ENCODE data around the gene UST.
A peak's percentile ranks its signal among the peaks of the same experiment; 100 is the strongest.
"Not testable (repeated sequence)": the region's sequence is repeated elsewhere in the genome, so short reads cannot be mapped to it uniquely, and the experiment has no call there.

Gene UST

DNA sequence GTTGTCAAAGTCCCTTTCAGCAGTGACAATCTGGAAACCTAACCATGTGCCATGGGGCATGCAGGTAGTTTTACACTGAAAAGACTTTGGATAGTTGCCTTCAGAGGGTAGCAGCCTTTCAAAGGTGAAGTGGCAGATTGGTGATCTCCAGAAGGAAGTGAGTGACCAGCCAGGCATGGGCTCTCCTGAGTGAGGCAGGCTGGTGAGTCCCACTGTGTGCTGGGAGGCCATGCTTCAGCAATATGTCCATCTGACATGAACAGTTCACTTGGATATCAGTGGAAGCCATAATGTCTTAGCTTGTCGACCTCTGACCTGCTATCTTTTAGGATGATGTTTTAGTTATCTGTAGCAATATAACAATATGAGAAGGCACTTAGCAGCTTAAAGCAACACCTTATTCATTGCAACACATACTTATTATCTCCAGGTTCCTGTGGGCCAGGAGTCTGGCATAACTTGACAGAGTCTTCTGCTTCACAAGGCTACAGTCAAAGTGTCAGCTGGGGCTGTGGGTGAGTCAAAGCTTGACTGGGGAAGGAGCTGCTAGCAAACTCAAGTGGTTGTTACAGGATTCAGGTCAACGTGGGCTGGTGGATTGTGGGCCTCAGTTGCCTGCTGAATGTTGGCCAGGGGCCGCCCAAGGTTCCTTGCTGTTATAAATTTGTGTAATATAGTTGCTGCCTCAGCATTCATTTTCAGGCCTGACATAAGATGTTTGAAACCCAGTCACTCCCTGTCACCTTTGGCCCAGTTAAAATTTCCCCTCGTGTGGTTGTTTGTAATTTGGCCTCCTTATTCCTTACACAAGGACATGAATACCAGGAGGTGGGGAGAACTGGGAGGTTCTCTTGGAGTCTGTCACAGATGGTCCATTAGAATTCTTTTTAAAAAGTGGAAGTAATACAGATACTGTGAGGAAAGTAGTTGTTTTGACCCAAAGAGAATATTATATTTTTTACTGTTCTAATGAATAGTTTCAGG, 100.2 kb downstream of the UST start:
- DNase-seq, result no peak

DNA sequence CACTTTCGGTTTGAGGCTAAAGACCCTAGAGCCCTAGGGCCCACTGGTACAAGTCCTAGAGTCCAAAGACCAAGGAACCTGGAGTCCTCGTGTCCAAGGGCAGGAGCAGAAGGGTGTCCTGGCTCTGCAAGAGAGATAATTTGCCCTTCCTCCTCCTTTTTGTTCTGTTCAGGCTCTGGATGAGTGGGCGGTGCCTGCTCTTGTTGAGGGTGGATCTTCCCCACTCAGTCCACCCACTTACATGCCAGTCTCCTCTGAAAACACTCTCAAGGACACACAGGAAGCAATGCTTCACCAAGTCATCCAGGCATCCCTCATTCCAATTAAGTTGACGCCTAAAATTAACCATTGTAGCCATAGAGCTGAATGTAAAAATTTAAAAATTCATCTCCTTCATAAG, 102.1 kb downstream of the UST start:
- DNase-seq, result no peak

DNA sequence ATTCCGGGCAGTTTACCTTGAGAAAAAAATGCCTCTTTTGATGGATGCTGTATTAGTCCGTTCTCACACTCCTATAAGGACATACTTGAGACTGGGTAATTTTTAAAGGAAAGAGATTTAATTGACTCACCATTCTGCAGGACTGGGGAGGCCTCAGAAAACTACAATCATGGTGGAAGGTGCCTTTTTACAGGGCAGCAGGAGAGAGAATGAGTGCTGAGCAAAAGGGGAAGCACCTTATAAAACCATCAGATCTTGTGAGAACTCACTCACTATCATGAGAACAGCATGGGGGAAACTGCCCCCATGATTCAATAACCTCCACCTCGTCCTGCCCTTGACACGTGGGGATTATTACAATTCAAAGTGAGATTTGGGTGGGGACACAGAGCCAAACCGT, 102.6 kb downstream of the UST start:
- DNase-seq, result not testable (repeated sequence)

DNA sequence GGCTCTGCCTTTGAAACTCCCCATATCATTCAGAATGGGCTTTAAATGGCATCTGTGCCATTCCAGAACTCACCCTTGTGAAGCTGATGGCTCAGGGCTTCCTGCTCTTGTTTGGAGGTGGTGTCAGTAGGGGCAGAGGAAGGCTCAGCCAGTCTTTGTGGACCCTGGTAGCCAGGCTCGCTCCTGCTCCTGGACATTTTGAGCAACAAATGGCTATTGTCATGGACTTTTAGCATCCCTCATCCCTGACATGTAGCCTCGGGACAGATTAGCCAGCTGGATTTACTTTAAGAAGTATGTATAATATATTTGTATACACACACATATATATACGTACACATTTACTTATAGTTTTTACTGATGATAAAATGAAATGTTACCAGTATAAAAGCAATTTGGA, 104.1 kb downstream of the UST start:
- no peak for DNase-seq

DNA sequence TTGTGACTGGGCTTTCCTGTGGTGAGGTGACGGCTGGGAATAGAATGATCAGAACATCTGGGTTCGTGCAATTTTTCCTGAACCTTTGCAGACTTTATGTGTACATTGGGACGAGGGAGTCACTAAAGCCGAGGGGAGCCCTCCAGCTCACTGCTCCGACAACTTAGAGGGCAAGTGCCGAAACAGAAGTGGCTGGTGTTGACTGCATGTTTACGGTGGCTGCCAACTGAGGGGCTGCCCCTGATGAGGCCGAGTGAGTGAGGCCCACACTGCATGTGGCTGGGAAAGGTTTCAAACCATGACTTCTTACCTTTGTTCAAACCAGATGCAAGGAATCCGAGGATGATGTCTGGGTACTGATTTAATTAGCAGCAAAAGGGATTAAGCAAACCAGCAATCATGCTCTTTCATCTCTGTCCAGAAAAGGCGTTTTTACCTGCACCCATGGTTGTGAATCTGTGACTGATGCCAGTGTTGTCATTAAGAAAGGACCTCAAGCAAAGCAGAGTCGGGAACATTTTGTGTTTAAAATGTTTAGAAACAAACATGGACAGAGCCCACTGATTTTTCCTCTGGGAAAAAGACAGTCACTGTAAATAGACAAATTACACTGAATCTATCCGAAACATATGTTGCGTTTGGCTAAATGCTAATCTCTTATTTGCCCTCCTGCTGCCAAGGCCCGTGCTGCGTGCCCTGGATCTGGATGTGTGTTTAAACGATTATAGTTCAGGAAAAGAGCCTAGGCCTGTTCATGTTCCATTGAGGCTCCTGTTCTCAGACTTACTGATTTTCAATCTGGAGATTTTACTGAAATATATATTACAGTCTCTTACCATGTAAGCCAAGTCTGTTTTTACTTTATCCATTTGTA, 105.1 kb downstream of the UST start:
- DNase-seq, result no peak

DNA sequence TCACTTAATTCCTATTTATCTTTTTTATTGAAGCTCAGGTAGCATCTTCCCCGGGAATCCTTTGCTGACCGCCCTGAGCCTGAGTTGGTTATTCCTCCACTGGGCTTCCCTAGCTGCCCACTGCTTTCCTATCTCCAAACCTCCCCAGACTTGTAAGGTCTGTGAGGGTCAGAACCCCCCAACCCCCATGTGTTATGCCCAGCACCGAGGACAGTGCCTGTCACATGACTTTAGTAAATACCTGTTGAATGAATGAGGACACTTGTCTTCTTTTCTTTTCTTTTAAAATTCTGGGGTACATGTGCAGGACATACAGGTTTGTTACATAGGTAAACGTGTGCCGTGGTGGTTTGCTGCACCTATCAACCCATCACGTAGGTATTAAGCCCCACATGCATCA, 105.9 kb downstream of the UST start:
- no peak for DNase-seq

DNA sequence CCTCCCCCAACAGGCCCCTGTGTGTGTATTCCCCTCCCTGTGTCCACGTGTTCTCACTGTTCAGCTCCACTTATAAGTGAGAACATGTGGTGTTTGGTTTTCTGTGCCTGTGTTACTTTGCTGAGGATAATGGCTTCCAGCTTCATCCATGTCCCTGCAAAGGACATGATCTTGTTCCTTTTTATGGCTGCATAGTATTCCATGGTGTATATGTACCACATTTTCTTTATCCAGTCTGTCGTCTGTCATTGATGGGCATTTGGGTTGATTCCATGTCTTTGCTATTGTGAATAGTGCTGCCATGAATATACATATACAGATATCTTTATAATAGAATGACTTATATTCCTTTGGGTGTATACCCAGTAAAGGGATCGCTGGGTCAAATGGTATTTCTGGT, 106.3 kb downstream of the UST start:
- not testable (repeated sequence) for DNase-seq

DNA sequence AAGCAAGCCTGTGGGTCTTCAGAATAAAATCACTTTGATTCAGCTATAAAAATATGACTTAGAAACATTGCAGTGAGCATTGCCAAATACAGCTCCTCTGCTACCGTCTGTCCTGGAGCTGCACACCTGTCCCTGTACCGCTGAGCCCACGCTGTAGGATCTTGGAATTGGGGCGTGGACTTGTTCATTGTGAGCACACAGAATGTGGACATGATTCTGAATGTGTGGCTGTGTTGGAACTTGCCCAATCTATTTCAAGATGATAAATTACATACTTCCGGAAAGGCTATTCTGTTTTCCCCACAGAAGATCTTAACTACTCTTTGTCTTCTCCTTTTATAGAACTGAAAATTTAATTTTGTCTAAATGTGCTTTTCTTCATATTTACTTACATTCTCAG, 107.3 kb downstream of the UST start:
- DNase-seq, result peak; percentile 10

DNA sequence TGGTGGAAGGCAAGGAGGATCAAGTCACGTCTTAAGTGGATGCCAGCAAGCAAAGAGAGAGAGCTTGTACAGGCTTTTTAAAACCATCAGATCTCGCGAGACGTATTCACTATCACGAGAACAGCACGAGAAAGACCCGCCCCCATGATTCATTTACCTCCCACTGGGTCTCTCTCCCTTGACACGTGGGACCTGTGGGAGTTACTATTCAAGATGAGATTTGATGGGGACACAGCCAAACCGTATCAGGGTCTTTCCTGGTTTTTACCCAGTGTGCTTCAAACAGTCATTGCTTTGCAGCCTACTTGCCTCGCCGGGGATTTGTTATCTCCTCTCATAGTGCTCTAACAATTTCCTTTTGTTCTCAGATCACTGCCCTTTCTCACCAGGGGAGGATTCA, 108.2 kb downstream of the UST start:
- no peak for DNase-seq

DNA sequence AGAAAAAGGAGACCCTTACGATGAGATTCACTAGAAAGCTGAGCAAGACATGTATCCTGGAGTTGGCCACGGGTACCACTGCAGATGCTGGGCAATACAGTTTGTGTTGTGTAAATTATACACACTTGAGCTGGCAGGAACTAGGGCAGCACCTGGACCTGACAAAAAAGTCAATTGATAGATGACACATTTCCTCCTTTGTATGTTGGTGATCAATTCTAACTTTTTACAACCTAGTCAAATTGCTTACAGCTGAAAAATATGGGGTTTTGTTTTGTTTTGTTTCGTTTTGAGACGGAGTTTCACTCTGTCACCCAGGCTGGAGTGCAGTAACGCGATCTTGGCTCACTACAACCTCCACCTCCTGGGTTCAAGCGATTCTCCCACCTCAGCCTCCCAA, 108.9 kb downstream of the UST start:
- DNase-seq, result no peak

DNA sequence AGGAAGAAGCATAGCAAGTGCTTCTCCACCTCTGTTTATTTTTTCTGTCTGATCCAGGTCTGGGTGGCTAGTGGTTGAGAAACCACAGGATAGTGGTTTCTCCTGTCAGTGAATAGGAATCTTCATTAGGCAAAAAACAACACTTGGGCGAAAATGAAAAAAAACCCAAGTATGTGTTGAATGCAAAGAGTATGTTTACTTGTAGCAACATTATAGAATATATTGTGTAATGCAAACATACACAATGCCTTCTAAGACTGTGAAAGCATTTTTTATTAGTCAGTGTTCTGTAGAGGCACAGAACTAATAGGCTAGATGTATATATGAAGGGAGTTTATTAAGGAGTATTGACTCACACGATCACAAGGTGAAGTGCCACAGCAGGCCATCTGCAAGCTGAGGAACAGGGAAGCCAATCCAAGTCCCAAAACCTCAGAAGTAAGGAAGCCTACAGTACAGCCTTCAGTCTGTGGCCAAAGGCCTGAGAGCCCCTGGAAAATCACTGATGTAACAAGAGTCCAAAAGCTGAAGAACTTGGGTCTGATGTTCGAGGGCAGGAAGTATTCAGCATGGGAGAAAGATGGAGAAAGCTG, 111.1 kb downstream of the UST start:
- no peak for DNase-seq

DNA sequence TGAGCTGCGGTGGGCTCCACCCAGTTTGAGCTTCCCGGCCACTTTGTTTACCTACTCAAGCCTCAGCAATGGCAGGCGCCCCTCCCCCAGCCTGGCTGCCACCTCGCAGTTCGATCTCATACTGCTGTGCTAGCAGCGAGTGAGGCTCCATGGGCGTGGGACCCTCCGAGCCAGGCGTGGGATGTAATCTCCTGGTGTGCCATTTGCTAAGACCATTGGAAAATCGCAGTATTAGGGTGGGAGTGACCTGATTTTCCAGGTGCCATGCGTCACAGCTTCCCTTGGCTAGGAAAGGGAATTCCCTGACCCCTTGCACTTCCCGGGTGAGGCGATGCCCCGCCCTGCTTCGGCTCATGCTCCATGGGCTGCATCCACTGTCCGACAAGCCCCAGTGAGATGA, 117.3 kb downstream of the UST start:
- not testable (repeated sequence) for DNase-seq

DNA sequence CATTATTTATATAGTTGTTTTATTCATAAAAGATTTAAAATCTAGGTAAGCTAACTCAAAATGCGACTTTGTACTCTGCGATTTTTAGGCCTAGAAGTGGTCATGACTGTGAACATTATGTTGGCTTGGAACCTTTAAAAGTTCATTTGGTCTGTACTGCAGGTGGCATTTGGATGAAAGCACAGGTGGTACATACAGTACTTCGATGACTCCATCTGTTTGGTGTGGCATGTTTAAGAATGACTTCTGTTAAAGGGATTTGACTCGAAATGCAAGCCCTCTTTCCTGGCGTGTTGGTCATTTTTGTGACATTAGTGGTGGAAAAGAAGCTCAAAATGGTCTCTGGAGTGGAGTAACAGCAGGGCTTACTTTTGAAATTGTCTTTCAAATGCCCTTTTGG, 118.1 kb downstream of the UST start:
- no peak for DNase-seq

DNA sequence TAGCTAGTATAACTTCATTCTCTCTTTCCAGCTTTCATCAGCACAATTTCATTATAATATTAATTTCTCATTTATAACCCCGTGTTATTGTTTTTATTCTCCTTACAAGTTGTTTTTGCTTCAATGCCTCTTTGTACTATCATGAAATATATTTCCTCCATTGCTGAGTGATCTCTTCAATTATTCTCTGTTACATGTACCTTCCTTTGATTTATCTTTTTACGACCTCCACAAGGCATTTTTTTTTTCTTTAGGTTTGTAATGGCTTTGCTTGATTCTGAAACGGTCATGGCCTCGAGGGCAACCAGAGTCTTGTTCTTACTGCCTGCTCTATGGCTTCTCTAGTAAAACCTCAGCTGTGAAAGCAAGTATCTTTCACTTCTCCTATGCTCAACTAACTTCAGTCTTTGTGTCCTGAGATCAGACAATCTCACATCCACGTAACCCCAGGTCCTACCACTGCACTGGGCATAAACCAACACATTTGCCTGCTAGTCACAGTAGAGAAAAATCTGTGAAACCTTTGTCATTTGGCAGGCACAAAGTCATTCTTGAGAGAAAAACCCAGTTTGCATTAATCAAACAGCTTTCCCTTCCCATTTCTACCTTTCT, 119.9 kb downstream of the UST start:
- DNase-seq, result no peak

DNA sequence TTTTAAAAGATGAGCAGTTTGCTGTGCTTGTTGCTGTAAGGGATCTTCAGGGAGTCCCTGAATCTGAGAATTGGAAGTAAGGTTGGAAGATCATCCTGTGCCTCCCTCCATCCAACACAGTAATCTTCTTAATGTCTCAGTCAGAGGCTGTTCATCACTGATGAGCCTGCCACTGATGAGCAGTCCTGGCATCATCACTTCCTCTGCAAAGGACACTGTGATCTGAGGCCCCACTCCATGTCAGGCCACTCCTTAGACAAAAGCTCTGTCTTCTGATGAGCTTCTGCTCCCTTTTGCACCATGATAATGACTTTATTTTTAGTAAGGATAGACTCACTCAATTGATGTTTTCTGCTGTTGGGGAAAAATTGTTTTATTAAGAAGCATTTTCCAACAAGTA, 121.0 kb downstream of the UST start:
- no peak for DNase-seq

DNA sequence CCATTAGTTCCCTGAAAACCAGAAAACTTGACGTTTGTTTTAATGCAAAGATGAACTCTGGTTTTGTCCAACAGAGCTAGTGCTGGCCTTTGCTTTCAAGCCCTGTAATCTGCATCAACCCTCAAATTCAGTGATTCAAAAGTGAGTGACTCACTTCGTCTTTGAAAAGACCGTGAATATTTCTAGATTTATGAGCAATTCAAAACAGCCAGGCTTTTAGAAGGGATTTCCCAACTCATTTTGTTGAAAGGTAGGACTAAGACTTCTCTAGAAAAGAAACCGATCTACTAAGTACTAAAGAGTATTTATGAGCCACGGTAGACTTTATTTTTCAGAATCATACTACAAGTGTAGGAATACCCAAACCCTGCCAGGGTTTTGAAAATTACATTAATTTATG, 121.5 kb downstream of the UST start:
- DNase-seq, result no peak

DNA sequence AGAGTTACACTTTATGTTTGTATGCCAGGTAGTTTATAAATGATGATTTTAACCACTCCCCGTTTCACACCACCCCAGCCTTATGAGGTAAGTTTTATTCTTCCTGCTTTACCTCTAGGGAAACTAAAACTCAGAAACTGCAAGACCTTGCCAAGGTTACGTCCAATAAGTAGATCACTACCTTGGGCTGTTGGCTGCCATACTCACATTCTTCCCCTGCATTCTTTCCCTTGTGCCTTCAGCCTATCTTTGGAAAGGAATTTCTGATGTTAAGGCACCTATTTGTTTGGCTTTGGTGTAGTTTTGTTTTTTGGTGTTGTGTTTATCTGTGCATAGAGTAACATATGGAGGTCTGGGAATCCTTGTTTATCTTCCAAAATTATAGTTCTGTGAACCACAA, 122.1 kb downstream of the UST start:
- DNase-seq, result no peak

DNA sequence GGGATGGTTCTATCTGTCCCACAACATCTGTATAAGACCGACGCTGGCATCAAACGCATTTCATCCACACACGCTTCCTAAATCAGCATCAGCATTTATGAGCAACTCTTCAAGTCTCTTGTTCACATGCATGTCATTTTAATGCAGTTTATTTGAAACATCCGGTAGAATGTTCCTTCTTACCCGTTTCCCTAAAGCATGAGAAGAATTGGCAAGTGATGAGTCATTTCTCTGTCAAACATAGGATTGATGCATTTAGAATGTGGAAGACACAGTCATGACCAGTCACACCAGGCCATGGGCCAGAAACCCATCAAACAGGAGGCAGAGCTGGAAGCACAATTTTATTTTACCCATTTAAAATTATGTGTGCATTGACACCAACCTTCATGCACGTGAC, 122.8 kb downstream of the UST start:
- DNase-seq, result no peak

DNA sequence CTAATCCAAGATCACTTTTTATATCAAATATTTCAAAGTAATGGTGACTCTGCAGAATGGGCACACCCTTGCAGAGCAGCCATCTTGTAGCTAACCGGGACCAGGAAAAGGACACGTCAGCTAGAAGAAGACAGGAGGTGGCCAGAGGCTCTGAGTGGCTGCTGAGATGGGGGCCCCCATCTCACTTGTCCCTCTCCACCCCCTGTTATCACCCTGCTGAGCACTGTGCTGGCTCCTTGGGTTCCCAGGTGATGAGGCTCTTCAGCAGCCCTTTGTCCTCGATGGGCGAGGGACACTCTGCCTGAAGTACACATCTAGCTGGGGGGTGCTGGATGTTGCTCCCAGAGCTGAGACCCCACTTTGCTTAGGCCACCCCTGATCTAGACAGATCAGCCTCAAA, 126.3 kb downstream of the UST start:
- DNase-seq, result no peak

DNA sequence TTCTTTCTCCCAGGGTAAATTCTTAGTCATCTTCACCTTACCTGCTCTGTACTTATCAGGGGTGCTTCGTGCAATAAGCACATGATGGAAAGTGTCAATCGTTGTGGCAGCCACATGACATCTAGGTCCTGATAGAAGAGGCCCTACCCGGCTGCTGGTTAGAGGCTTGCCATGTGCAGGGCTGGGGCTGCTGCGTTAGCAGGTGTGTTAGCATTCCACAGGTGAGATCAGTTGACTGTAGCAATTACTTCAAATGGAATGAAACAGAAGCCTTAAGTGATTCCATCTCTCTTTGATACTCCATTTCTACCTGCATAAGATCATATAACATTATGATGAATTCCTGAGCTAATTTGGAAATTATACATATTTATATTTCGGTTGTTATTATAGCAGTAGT, 127.0 kb downstream of the UST start:
- DNase-seq, result no peak

DNA sequence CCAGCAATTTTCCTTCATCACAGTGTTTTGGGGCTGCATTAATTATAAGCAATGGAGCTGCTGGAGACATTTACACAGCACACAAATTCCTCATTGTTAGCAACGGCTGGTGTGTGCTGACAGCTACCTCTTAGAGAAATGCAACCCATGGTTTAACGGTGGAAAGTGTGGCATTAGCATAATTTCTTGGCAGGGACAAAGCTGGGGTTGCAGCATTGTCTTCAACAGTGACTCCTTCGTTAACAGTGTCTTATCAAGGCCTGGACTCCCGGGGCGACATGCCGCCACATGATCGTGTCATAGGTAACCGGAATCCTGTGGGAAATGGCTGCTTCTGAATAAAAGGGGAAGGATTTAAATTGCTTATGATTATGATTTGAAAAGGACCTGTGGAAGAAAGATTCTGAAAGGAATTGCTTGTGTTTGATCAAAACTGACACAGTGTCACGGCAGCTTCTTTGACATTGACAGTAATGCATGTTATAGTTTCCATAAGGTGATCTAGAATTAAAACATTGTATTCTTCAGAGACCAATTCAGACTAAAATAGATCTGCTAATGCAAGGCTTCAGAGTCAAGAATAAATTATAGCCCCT, 128.0 kb downstream of the UST start:
- no peak for DNase-seq

DNA sequence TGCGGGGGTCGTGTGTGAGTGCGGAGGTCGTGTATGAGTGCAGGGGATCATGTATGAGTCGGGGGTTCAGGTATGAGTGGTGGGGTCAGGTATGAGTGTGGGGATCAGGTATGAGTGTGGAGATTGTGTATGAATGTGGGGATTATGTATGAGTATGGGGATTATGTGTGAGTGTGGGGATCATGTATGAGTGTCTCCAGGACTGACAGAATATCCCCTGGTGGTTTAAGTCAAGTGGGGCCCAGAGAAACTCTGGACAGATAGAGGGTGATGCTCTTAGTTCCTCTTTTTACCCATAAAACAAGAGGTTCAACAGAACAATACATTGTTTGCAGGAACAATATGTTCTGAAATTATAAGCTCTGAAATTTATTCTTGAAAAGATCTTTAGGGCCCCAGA, 131.9 kb downstream of the UST start:
- no peak for DNase-seq

DNA sequence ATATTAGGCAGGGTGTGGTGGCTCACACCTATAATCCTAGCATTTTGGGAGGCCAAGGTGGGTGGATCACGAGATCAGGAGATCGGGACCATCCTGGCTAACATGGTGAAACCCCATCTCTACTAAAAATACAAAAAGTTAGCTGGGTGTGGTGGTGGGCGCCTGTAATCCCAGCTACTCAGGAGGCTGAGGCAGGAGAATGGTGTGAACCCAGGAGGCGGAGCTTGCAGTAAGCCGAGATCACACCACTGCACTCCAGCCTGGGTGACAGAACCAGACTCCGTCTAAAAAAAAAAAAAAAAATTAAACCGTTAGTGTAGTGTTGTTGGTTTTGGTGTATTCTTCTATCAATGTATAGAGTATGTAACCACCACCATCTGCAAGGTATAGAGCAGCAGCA, 133.9 kb downstream of the UST start:
- not testable (repeated sequence) for DNase-seq

Measured in GDM1 (cell line).